Measurements from ENCODE around the gene NPIPB6. TPM values are rescaled to one million over a fixed set of nuclear protein-coding genes. Genes with fewer than 3 reads are reported as not detected.
A peak's percentile ranks its signal among the peaks of the same experiment; 100 is the strongest.

Gene NPIPB6
- total RNA-seq, 1 experiment from 2014 or later = 2.1 TPM

DNA sequence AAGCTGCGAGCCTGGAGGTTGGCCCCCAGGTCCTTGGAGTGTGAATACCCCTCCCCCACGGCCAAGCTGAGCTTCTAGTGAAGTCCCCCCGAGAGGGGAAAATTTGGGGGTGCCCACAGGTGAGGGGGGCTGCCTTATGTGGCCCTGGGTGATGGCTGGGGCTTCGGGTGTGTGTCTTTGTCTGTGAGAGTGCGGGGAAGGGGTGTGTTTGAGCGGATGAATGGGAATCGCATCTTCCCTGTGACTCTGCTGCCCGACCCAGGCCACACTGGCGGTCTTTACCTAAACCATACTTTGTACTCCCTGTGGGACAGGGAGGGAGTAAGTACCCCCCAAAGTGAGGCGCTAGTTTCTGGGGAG, 69.7 kb downstream of the NPIPB6 start:
- Histone ChIP-seq H3K4me1 (ENCODE audit: control insufficient read depth in 1 of 2, insufficient read depth in 2 of 2, low read length in 2 of 2) (peaks cover 0 to 15% of the 10 kb centered on the region in 2 experiments; a peak in 2 of 4 replicates), H3K9me2 (ENCODE audit: insufficient read depth) (no peaks in the 10 kb centered on the region), H3K9ac (ENCODE audit: low read length) (peak overlapping the region; percentile 69), H3K27me3 (ENCODE audit: insufficient read depth, low read length) (no peaks in the 10 kb centered on the region), H3K9me3 (ENCODE audit: control insufficient read depth in 1 of 2, insufficient read depth in 1 of 2, low read depth in 1 of 2, low read length in 2 of 2) (no peaks in the 10 kb centered on the region), H3K4me3 (replicated peaks in 1 of 2; ENCODE audit: low read depth in 1 of 2, low read length in 2 of 2) (peak overlapping the region; percentile 81 to 89), H4K20me1 (ENCODE audit: insufficient read depth) (no peaks in the 10 kb centered on the region), H3K27ac (ENCODE audit: low read depth, low read length) (peak overlapping the region; percentile 84; the same call in 1 of the 2 replicates), H3K79me2 (ENCODE audit: insufficient read depth, low read length) (peaks cover 10% of the 10 kb centered on the region; the same call in 1 of the 2 replicates), H3K4me2 (ENCODE audit: low read length) (peak overlapping the region; percentile 100), H3K36me3 (ENCODE audit: control insufficient read depth in 1 of 2, insufficient read depth in 2 of 2, low read length in 2 of 2) (no peaks in the 10 kb centered on the region; a peak in 1 of 4 replicates), H2AFZ (ENCODE audit: low read depth, low read length, poor library complexity, severe bottlenecking) (no peak overlapping the region)
- no TSS peak for BruUV-seq (replicated peaks)
- DNase-seq (ENCODE audit: low read depth, low spot score) (no peak), ATAC-seq (no peak)
- ChIA-PET POLR2A (no interaction called here), RAD21 (ENCODE audit: low non-redundant PET in 1 of 2, low total read pairs in 2 of 2, uncharacterized antibody in 2 of 2, unreplicated experiment in 2 of 2) (no interaction called here), CTCF (no interaction called here)
- intact Hi-C loops (cut with micrococcal nuclease) = no loop called here
- TF ChIP-seq ELF1 (IDR thresholded peaks at IDR 0.05; ENCODE audit: borderline replicate concordance, low read depth) (no peak), ZNF274 (IDR thresholded peaks at IDR 0.05; ENCODE audit: low read depth, low read length) (no peak), FOSL1 (IDR thresholded peaks at IDR 0.05; ENCODE audit: low read depth) (no peak), SIN3A (IDR thresholded peaks at IDR 0.05; ENCODE audit: low read depth) (no peak), CEBPB (IDR thresholded peaks at IDR 0.05; ENCODE audit: low read depth) (no peak), YY1 (IDR thresholded peaks at IDR 0.05; ENCODE audit: extremely low read depth, insufficient replicate concordance, low read depth, low read length) (no peak), ZFX (IDR thresholded peaks at IDR 0.05) (no peak), POLR2A (IDR thresholded peaks at IDR 0.05; ENCODE audit: borderline replicate concordance, extremely low read depth, insufficient read depth, insufficient read length) (no peak), CBX3 (IDR thresholded peaks at IDR 0.05; ENCODE audit: low read depth) (no peak)
- TF ChIP-seq, protein P1, sequence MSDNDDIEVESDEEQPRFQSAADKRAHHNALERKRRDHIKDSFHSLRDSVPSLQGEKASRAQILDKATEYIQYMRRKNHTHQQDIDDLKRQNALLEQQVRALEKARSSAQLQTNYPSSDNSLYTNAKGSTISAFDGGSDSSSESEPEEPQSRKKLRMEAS (IDR thresholded peaks at IDR 0.05) = no peak
- TF ChIP-seq, protein P2, sequence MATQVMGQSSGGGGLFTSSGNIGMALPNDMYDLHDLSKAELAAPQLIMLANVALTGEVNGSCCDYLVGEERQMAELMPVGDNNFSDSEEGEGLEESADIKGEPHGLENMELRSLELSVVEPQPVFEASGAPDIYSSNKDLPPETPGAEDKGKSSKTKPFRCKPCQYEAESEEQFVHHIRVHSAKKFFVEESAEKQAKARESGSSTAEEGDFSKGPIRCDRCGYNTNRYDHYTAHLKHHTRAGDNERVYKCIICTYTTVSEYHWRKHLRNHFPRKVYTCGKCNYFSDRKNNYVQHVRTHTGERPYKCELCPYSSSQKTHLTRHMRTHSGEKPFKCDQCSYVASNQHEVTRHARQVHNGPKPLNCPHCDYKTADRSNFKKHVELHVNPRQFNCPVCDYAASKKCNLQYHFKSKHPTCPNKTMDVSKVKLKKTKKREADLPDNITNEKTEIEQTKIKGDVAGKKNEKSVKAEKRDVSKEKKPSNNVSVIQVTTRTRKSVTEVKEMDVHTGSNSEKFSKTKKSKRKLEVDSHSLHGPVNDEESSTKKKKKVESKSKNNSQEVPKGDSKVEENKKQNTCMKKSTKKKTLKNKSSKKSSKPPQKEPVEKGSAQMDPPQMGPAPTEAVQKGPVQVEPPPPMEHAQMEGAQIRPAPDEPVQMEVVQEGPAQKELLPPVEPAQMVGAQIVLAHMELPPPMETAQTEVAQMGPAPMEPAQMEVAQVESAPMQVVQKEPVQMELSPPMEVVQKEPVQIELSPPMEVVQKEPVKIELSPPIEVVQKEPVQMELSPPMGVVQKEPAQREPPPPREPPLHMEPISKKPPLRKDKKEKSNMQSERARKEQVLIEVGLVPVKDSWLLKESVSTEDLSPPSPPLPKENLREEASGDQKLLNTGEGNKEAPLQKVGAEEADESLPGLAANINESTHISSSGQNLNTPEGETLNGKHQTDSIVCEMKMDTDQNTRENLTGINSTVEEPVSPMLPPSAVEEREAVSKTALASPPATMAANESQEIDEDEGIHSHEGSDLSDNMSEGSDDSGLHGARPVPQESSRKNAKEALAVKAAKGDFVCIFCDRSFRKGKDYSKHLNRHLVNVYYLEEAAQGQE (IDR thresholded peaks at IDR 0.05; ENCODE audit: low read depth) = no peak
